GM19023 (cell line): ENCODE results near the gene FPR2.
"Not testable (repeated sequence)": the region's sequence is repeated elsewhere in the genome, so short reads cannot be mapped to it uniquely, and the experiment has no call there.

Source experiments
- ATAC-seq: cut with Tn5 transposase; IDR thresholded peaks from one replicate; pipeline ENCODE4 v1.9.1; 2021; ENCODE audit warnings: mild to moderate bottlenecking, moderate library complexity; ENCODE audit not compliant: unreplicated experiment

The FPR2 gene

DNA sequence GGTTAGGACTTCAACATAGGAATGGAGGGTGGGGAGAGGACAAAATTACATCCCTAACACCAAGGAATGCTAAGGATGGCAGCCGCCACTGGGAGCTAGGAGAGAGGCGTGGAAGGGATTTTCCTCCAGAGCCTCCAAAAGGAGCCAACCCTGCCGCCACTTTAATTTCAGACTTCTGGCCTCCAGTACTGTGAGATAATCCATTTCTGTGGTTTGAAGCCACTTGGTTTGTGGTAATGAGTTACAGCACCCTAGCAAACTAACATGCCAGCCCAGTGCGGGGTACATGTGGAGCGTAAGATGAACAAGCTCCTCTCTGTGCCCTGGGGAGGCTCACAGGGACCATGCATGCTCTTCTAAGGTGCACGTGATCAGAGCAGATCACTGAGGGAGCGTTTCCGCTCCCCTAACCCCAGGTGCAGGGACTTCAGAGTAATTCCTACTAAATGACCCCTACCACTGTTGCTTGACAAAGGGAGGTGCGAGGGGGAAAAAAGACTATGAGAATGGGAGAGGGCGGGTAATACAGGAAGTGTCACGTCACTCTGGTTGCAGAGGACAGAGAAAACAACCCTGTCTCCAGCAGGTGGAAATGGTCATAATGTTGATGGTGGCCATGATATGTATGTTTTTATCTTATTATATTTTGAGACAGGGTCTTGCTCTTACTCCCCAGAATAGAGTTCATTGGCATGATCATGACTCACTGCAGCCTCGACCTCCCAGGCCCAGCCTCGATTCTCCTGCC, 21.3 kb upstream of the FPR2 start:
- no peak for ATAC-seq

GRCh38 chr19:51740356-51740755, 20.6 kb upstream of the FPR2 start:
- ATAC-seq = no peak

GRCh38 chr19:51742789-51743188, 18.2 kb upstream of the FPR2 start:
- no peak for ATAC-seq

DNA sequence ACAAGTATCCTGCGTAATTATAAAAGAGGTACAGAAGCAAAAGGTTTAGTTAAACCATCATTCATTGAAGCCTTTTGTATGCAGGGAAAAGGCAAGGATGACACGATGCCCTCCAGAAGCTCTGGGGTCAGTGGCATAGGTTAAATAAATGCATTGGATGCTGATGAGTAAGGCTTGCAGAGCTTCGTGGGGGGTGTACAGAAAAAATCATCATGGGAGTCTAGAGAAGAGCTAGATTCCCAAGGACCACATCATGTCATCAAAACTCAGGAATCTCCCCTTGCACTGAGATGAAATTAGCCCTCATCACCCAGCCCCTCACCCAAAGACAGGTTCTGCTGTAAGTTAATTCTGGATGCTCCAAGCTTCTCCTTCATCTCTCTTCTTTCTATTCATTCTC, 17.6 kb upstream of the FPR2 start:
- no peak for ATAC-seq

DNA sequence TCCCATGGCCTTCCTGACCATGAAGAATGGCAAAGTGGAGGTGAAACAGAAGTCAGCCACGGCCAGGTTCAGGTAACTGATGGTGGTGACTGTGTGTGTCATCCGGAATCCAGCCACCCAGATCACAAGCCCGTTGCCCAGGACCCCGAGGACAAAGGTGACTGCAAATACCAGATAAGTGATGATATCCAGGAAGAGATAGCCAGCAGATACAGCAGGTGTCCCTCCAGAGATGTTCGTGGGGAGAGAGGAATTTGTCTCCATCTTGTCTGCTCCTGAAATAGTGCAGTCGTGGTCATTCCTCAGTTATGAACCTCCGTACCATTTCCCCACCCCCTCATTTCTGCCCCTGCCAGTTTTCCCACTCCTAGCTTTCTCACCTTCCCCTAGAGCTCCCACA, 14.2 kb upstream of the FPR2 start:
- no peak for ATAC-seq

GRCh38 chr19:51749979-51750378, 11.0 kb upstream of the FPR2 start:
- no peak for ATAC-seq

GRCh38 chr19:51750400-51751094, 10.4 kb upstream of the FPR2 start:
- no peak for ATAC-seq

- no peak for ATAC-seq
These were observed 9.3 kb upstream of the FPR2 start, which contains the start of gene FPR1 for GRCh38 chr19:51751655-51752054. Gene FPR1 (minus strand): TSS chr19:51751878. CDS start chr19:51746994, 4,884 bp downstream.

DNA sequence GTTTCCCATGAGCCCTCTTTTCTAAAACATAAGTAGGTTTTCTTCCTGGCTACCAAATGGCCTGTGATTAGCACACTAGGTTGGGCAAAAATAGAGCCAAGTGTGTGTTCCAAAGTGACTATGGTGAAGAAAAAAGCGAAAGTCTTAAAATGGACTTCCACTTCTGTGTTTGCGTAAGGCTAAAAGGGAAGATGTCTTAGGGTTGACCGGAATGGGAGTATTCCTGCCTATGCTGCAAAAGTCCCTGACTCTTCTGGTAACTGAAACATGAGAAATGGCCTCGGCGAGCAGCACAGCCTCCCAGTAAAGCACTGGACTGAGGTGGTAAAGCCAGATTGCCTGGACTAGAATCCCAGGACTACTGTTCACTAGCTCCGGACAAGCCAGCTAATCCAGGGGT, 6.9 kb upstream of the FPR2 start:
- ATAC-seq = no peak

GRCh38 chr19:51754770-51755169, 6.2 kb upstream of the FPR2 start:
- ATAC-seq = no peak

DNA sequence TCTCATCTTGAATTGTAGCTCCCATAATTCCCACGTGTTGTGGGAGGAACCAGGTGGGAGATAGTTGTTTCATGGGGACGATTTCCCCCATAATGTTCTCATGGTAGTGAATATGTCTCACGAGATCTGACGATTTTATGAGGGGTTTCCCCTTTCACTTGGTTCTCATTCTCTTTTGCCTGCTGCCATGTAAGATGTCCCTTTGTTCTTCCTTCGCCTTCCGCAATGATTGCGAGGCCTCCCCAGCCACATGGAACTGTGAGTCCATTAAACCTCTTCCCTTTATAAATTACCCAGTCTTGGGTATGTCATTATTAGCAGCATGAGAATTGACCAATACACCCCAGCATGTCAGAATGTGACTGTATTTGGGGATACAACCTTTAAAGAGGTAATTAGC, 5.4 kb upstream of the FPR2 start:
- no peak for ATAC-seq

GRCh38 chr19:51761696-51762095, 716 bp downstream of the FPR2 start:
- ATAC-seq = no peak

DNA sequence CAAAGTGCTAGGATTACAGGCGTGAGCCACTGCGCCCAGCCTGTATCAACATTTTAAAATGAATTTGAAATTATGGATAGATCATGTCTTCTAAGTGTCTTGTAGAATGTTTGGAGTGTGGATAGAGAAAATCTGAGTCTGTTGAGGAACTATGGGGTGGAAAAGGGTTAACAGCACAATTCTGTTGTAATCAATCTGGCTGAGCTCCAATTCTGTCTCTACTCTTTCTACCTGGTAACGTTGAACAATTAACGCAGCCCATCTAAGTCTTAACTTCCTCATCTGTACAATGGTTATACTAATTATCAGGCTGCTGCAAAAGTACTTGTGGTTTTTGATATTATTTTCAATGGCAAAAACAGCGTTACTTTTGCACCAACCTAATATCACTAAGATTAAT, 4.1 kb downstream of the FPR2 start:
- ATAC-seq = no peak

DNA sequence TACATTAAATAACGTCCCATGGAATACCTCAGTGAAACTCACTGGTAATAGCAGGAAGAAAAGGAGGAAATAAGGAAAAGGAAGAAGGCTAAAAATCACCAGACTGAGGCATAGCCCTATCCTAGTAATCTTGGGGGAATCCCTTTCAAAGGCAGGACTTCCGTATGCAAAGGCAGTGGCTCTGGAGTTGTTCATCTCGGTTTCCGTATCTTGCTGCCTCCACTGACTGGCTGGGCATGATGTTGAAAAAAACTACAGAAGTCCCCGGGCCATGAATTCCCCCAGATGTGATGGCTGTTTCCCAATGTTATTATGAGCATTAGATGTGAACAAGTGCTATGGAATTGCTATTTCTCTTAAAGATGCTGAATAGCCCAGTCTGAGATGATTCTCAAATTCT, 5.5 kb downstream of the FPR2 start:
- no peak for ATAC-seq

DNA sequence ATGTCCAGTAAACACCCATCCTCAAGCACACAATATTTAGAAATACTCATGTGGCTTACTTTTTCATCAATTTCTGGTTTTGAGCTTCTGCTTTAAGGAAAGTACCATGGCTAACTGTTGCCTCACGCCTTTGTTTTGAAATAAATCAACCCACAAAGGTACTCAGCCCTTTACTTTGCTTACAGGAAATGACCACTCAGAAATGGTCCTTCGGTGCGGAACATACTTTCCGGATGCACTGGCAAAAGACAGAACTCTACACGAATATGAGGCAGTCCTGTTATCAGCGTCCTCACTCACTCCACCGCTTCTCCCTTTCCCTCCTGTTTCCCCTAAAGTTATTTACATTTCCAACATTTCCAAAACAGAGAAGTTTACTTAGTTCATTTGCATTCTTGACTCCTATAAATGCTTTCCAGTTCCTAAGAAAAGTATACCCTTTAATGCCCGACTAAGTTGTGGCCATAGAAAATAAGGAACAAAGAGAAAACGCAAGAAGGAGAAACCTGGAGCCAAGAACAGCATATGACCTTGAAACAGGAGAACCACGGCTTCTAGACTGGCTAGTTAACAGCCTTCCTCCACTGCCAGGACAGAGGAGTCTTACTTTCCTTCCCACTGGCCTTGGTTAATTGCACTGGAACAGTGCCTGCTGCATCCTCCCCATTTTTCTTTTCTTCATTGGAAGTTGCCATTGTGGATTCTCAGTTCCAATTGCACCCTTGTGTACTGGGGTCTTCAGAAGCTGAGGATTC, 10.6 kb downstream of the FPR2 start:
- ATAC-seq = no peak

DNA sequence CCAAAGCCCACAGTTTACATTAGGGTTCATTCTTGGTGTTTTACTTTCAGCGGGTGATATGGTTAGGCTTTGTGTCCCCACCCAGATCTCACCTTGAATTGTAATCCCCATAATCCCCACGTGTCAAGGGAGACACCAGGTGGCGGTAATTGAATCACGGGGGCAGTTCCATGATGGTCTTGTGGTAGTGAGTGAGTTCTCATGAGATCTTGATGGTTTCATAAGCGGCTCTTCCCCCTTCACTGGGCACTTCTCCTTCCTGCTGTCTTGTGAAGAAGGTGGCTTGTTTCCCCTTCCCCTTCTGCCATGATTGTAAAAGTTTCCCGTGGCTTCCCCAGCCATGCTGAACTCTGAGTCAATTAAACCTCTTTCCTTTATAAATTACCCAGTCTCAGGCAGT, 12.0 kb downstream of the FPR2 start:
- no peak for ATAC-seq

- ATAC-seq = not testable (repeated sequence)
These were observed 15.6 kb downstream of the FPR2 start for GRCh38 chr19:51776561-51776960.

DNA sequence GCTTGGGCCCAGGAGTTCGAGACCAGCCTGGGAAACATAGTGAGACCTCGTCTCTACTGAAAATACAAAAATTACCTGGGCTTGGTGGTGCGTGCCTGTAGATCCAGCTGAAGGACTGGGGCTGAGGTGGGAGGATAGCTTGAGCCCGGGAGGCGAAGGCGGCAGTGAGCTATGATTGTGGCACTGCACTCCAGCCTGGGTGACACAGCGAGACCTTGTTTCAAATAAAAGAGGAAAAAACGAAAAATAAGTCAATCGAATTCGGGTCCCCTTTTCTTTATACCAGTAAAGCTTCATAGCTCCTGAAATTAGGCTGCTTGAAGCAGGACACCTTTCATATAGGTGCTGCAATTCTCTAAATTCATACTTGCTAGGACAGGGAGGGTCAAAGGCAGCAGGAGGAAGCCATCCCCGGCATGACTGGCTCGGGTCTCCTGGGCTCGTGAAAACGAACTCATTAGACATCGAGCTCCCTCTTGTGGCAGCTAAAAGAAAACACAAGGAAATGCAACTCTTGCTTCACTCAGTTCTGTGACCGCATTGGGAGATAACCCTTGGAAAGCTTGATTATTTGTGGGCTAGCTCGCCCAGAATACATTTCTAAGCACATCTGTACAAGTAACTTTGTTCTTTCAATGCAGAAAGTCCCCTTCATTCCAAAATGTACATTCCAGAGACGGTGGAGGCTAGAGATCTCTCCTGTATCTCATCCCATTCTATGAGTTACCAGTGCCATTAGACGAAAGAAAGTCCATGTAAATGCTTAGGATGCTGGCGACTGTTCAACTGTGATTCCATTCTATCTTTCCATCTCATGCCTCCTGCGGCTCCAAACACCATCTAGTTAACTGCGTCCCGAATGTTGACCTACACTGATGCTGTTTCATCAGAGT, 16.8 kb downstream of the FPR2 start:
- no peak for ATAC-seq

DNA sequence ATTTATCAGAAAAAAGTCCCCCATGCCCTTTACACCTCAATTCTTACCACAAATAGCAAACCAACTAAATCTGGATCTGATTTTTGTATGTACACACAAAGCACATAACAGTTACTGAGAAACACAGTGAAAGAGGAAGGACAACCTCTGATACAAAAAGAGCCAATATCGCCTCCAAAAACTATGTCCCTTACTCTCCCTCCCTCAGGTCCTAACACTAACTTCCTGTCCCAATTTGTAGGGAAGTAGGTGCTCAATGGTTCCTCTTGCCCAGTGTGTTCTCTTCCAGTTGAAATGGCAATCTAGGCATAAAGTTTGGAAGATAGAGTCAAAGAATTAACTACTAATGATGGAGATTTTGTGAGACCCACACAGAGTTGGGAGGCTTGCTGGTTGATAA, 18.2 kb downstream of the FPR2 start:
- ATAC-seq = no peak

- ATAC-seq = no peak
These were observed 18.7 kb downstream of the FPR2 start for GRCh38 chr19:51779703-51780102.

- ATAC-seq = no peak
These were observed 19.3 kb downstream of the FPR2 start for GRCh38 chr19:51780270-51780669.
